ENCODE measurements around the gene GALNTL6. TPM values are rescaled to one million over a fixed set of nuclear protein-coding genes. Genes with fewer than 3 reads are reported as not detected.

GALNTL6 gene
- total and polyA plus RNA-seq, 2 experiments from 2014 or later: 0.38 to 0.40 TPM

- no peak for ATAC-seq
- Histone ChIP-seq H3K4me3 (no peak overlapping the region), H3K4me1 (ENCODE audit: insufficient read depth) (no peaks in the 10 kb centered on the region), H3K27ac (ENCODE audit: low read depth) (no peak overlapping the region), H4K20me1 (replicated peaks; ENCODE audit: insufficient read depth) (no peaks in the 10 kb centered on the region), H3K79me2 (replicated peaks; ENCODE audit: insufficient read depth) (no peaks in the 10 kb centered on the region), H3K4me2 (no peak overlapping the region), H3K9me2 (ENCODE audit: insufficient read depth) (no peaks in the 10 kb centered on the region), H3K36me3 (ENCODE audit: insufficient read depth) (no peaks in the 10 kb centered on the region), H3F3A (replicated peaks; ENCODE audit: low read depth) (no peaks in the 10 kb centered on the region), H3K27me3 (ENCODE audit: insufficient read depth) (no peaks in the 10 kb centered on the region), H2AFZ (no peak overlapping the region)
- Mint-ChIP-seq H3K4me3 (no peak overlapping the region), H3K36me3 (ENCODE audit: low read depth) (no peaks in the 10 kb centered on the region), H3K4me1 (peaks cover 10% of the 10 kb centered on the region), H3K27me3 (ENCODE audit: insufficient read depth, low read depth, poor library complexity) (peaks cover 2% of the 10 kb centered on the region), H3K9me3 (no peaks in the 10 kb centered on the region), H3K27ac (no peak overlapping the region)
- DNase-seq (ENCODE audit: low spot score): no peak
- TF ChIP-seq ZNF114 (CRISPR knock-in tag; IDR thresholded peaks at IDR 0.05) (no peak), REST (IDR thresholded peaks at IDR 0.05; ENCODE audit: unreplicated experiment) (no peak), JUNB (IDR thresholded peaks at IDR 0.05; ENCODE audit: unreplicated experiment) (no peak), ZNF462 (CRISPR knock-in tag; IDR thresholded peaks at IDR 0.05) (no peak), EZH2phosphoT487 (IDR thresholded peaks at IDR 0.05; ENCODE audit: unreplicated experiment) (no peak), STAT1 (IDR thresholded peaks at IDR 0.05; ENCODE audit: unreplicated experiment) (no peak), ZNF331 (CRISPR knock-in tag; IDR thresholded peaks at IDR 0.05; ENCODE audit: low read depth) (no peak), ETS1 (IDR thresholded peaks at IDR 0.05) (no peak), CREB1 (CRISPR knock-in tag; IDR thresholded peaks at IDR 0.05; ENCODE audit: low read depth) (no peak), EZH2 (IDR thresholded peaks at IDR 0.05; ENCODE audit: low read depth, unreplicated experiment) (no peak), POLR2AphosphoS5 (IDR thresholded peaks at IDR 0.05; ENCODE audit: low read depth) (no peak), NANOG (IDR thresholded peaks at IDR 0.05; ENCODE audit: borderline replicate concordance) (no peak), CTCF (conservative IDR thresholded peaks at IDR 0.05; ENCODE audit: low read depth in 2 of 2) (no peak)
Measured at GRCh38 chr4:172995161-172995560, 1182.0 kb downstream of the GALNTL6 start.
